ENCODE data around the gene AKAP13.
"Not testable (repeated sequence)": the region's sequence is repeated elsewhere in the genome, so short reads cannot be mapped to it uniquely, and the experiment has no call there.

The AKAP13 gene

GRCh38 chr15:85639752-85640381 lies 259.5 kb downstream of the AKAP13 start:
- no peak for DNase-seq

GRCh38 chr15:85642065-85642692 lies 261.8 kb downstream of the AKAP13 start:
- no peak for DNase-seq

GRCh38 chr15:85642693-85643066 lies 262.3 kb downstream of the AKAP13 start:
- DNase-seq, result no peak

GRCh38 chr15:85646538-85647091 lies 266.2 kb downstream of the AKAP13 start:
- DNase-seq, result no peak

- no peak for DNase-seq
Measured at GRCh38 chr15:85649372-85649771, 269.0 kb downstream of the AKAP13 start.

GRCh38 chr15:85651548-85651947 lies 271.1 kb downstream of the AKAP13 start:
- no peak for DNase-seq

GRCh38 chr15:85652457-85652856 lies 272.1 kb downstream of the AKAP13 start:
- DNase-seq, result no peak

GRCh38 chr15:85657132-85657531 lies 276.7 kb downstream of the AKAP13 start:
- no peak for DNase-seq

GRCh38 chr15:85658816-85659215 lies 278.4 kb downstream of the AKAP13 start:
- DNase-seq, result no peak

GRCh38 chr15:85661859-85662258 lies 281.5 kb downstream of the AKAP13 start:
- DNase-seq, result no peak

- not testable (repeated sequence) for DNase-seq
Measured at GRCh38 chr15:85665677-85666076, 285.3 kb downstream of the AKAP13 start.

- DNase-seq, result no peak
Measured at GRCh38 chr15:85667491-85668424, 287.4 kb downstream of the AKAP13 start.

- DNase-seq, result no peak
Measured at GRCh38 chr15:85671156-85671555, 290.8 kb downstream of the AKAP13 start.

- no peak for DNase-seq
Measured at GRCh38 chr15:85672332-85673084, 292.1 kb downstream of the AKAP13 start.

- no peak for DNase-seq
Measured at GRCh38 chr15:85673326-85673725, 292.9 kb downstream of the AKAP13 start.

GRCh38 chr15:85676342-85677098 lies 296.1 kb downstream of the AKAP13 start:
- no peak for DNase-seq

- DNase-seq, result no peak
Measured at GRCh38 chr15:85679231-85679630, 298.8 kb downstream of the AKAP13 start.

GRCh38 chr15:85681386-85681785 lies 301.0 kb downstream of the AKAP13 start:
- no peak for DNase-seq

- no peak for DNase-seq
Measured at GRCh38 chr15:85684174-85684710, 303.8 kb downstream of the AKAP13 start.

GRCh38 chr15:85685356-85685755 lies 305.0 kb downstream of the AKAP13 start:
- DNase-seq, result no peak

GRCh38 chr15:85687329-85687728 lies 306.9 kb downstream of the AKAP13 start:
- no peak for DNase-seq

GRCh38 chr15:85688711-85689110 lies 308.3 kb downstream of the AKAP13 start:
- DNase-seq, result no peak

Data from activated naive CD4-positive, alpha-beta T cell treated with anti-CD3 and anti-CD28 coated beads, Interleukin-2, amount 50 U/mL, for 16 hours (primary cell).